GM12878 (cell line): ENCODE measurements around the gene ARHGEF37. TPM values are rescaled to one million over a fixed set of nuclear protein-coding genes. Genes with fewer than 3 reads are reported as not detected.

Experiments
- ATAC-seq: fragments of 200-7000 bp; cut with Tn5 transposase; 3 replicates; pipeline ENCODE4 v1.9.1; 2020; ENCODE audit warnings: mild to moderate bottlenecking, moderate library complexity
- BruUV-seq: library from RNA; stranded (reverse); fragments of 400-500 nt; replicated peaks from 2 replicates; lab custom pipeline; 2021; lab: Mats Ljungman, UMichigan
- CTCF ChIA-PET: fragments of 300-600 bp; sonication (Branson Sonifier 250); formaldehyde crosslinking; extraction: SDS; loops from one replicate; lab custom pipeline; 2021; ENCODE audit warnings: inconsistent platforms; lab: Yijun Ruan, JAX
- POLR2A ChIA-PET: fragments of 350-600 bp; formaldehyde crosslinking; extraction: SDS; loops from one replicate; lab custom pipeline; 2021; ENCODE audit warnings: inconsistent platforms; lab: Charles Lee
- RAD21 ChIA-PET: fragments of 300-600 bp; sonication (Branson Sonifier 250); formaldehyde crosslinking; loops from one replicate; lab custom pipeline; 2023; ENCODE audit warnings: antibody characterized with exemption; ENCODE audit not compliant: unreplicated experiment; lab: Charles Lee
- SMC1A ChIA-PET: fragments of 300-600 bp; sonication (Branson Sonifier 250); formaldehyde crosslinking; loops from one replicate; lab custom pipeline; 2023; ENCODE audit not compliant: unreplicated experiment, uncharacterized antibody; lab: Charles Lee
- DNase-seq: peaks from one replicate; pipeline ENCODE4 v3.0.0-alpha.2; 2011; ENCODE audit warnings: low read depth, low spot score
- FAIRE-seq: peaks from 3 replicates; lab custom pipeline; 2011; peaks lifted over from hg19 to GRCh38; lab: Jason Lieb, UNC
- H2AFZ ChIP-seq: 2 replicates; pipeline ENCODE4 v1.6.0; 2011; ENCODE audit warnings: low read depth, low read length, control low read depth; ENCODE audit not compliant: control insufficient read depth
- H3K27ac ChIP-seq: 2 replicates; pipeline ENCODE4 v1.5.1; 2011; ENCODE audit warnings: control low read depth; ENCODE audit not compliant: control insufficient read depth, insufficient read depth
- H3K27me3 ChIP-seq, 2 experiments: replicated peaks in 1 of 2; 2 replicates each; pipeline versions ENCODE4 v1.6.0 to v1.6.1; 2011; ENCODE audit warnings: low read length in 1 of 2; ENCODE audit not compliant: control insufficient read depth in 2 of 2, insufficient read depth in 2 of 2
- H3K36me3 ChIP-seq, 2 experiments: 2 replicates each; pipeline ENCODE4 v1.5.1; 2011; ENCODE audit warnings: low read length in 1 of 2; ENCODE audit not compliant: control insufficient read depth in 2 of 2, insufficient read depth in 2 of 2
- H3K4me1 ChIP-seq: 2 replicates; pipeline ENCODE4 v1.6.1; 2011; ENCODE audit warnings: mild to moderate bottlenecking, low read length, moderate library complexity, mixed read lengths; ENCODE audit not compliant: control insufficient read depth, insufficient read depth
- H3K4me2 ChIP-seq: 2 replicates; pipeline ENCODE4 v1.6.0; 2011; ENCODE audit warnings: control low read depth; ENCODE audit not compliant: control insufficient read depth, insufficient read depth
- H3K4me3 ChIP-seq: fragments of 200-600 bp; sonication (generic); 2 replicates; pipeline ENCODE4 v1.5.1; 2016
- H3K79me2 ChIP-seq: 2 replicates; pipeline ENCODE4 v1.6.0; 2011; ENCODE audit warnings: low read length; ENCODE audit not compliant: control insufficient read depth, insufficient read depth
- H3K9ac ChIP-seq: 2 replicates; pipeline ENCODE4 v1.8.0; 2011; ENCODE audit warnings: low read length, control low read depth, mixed read lengths; ENCODE audit not compliant: control insufficient read depth, insufficient read depth
- H3K9me3 ChIP-seq: replicated peaks from 3 replicates; pipeline ENCODE4 v1.5.1; 2011; ENCODE audit warnings: mild to moderate bottlenecking, low read length; ENCODE audit not compliant: control insufficient read depth, insufficient read depth
- H4K20me1 ChIP-seq: 2 replicates; pipeline ENCODE4 v1.6.0; 2011; ENCODE audit not compliant: control insufficient read depth, insufficient read depth
- CEBPZ ChIP-seq: fragments of 150-350 bp; IDR thresholded peaks from 2 replicates; pipeline ENCODE4 v1.6.1; 2016; ENCODE audit warnings: low read depth, low read length
- DPF2 ChIP-seq: fragments of 450-650 bp; IDR thresholded peaks from 2 replicates; pipeline ENCODE4 v1.6.1; 2017; ENCODE audit warnings: mild to moderate bottlenecking
- MLLT1 ChIP-seq: fragments of 450-650 bp; IDR thresholded peaks from 2 replicates; pipeline ENCODE4 v1.6.1; 2016; ENCODE audit warnings: mild to moderate bottlenecking
- MYC ChIP-seq: IDR thresholded peaks from 2 replicates; pipeline ENCODE4 v1.6.1; 2011; ENCODE audit warnings: mild to moderate bottlenecking, low read length, moderate library complexity, inconsistent platforms; ENCODE audit not compliant: insufficient read depth, insufficient replicate concordance, insufficient read length, severe bottlenecking
- NRF1 ChIP-seq: conservative IDR thresholded peaks from 2 replicates; pipeline ENCODE4 v1.6.1; 2011; ENCODE audit warnings: mild to moderate bottlenecking, low read depth, low read length, improper control_type of control experiment
- POLR2A ChIP-seq: IDR thresholded peaks from 2 replicates; pipeline ENCODE4 v1.6.1; 2011; ENCODE audit warnings: low read depth, mild to moderate bottlenecking, low read length
- ZBED1 ChIP-seq: IDR thresholded peaks from 2 replicates; pipeline ENCODE4 v1.6.1; 2016; ENCODE audit warnings: borderline replicate concordance
- ZBTB40 ChIP-seq: fragments of 450-650 bp; IDR thresholded peaks from 2 replicates; pipeline ENCODE4 v1.6.1; 2016; ENCODE audit warnings: mild to moderate bottlenecking, moderate library complexity, borderline replicate concordance
- WGBS: methylation state at CpG from one replicate; pipeline ENCODE4 v1.1.6; 2016; ENCODE audit warnings: low lambda C conversion rate; ENCODE audit not compliant: insufficient replicate concordance, insufficient coverage; ENCODE audit errors: missing lambda C conversion rate; 5-methylcytosine and 5-hydroxymethylcytosine counted together
- in situ Hi-C: fragments of 300-500 bp; cut with MboI; formaldehyde crosslinking; loops from 9 replicates; pipeline ENCODE4 v1.14.3; 2018; ENCODE audit warnings: mixed read lengths
- intact Hi-C: fragments of 100-400 bp; cut with micrococcal nuclease; formaldehyde crosslinking; loops from one replicate; pipeline ENCODE4 v1.14.2; 2022; ENCODE audit not compliant: unreplicated experiment
- polyA plus RNA-seq, 11 experiments: library from polyadenylated mRNA; depleted of rRNA in 4 of 11; unstranded in 6 of 11; stranded (reverse) in 5 of 11; fragments of >200 nt; fragmentation: Nextera tagmentation in 4 of 11; fragmentation: Illumina TruSeq in 1 of 11; extraction: Ambion mirVana in 4 of 11; extraction: Trizol in 1 of 11; gene quantifications; 1 replicate in 1 of 11; 2 replicates in 10 of 11; pipeline versions ENCODE4 v1.2.1 to v1.2.3, GENCODE V29; 2011 to 2016; ENCODE audit warnings: inconsistent platforms in 2 of 11, missing spikeins in 2 of 11, low read depth in 1 of 11
- total RNA-seq, 4 experiments: library from RNA; depleted of rRNA in 3 of 4; stranded (reverse); fragments of >200 nt in 3 of 4; fragmentation: Illumina TruSeq in 1 of 4; extraction: Trizol in 1 of 4; gene quantifications; 2 replicates each; pipeline versions ENCODE4 v1.2.1 to v1.2.3, GENCODE V29; 2013 to 2021

The ARHGEF37 gene
- total and polyA plus RNA-seq, 10 of the 15 experiments (the other 5 are each of a cell fraction or from before 2014, with no cell fraction given) = 0.16 to 1.1 (median 0.63) TPM

- Histone ChIP-seq H3K9me3 (no peaks in the 10 kb centered on the region), H2AFZ (peak within 1 kb of the TSS; percentile 98), H3K4me2 (peak within 1 kb of the TSS; percentile 61), H3K4me3 (peak within 1 kb of the TSS; percentile 82), H3K9ac (peak within 1 kb of the TSS; percentile 100), H3K4me1 (no peaks in the 10 kb centered on the region; the same call in 1 of the 2 replicates), H3K79me2 (peaks cover 56% of the 10 kb centered on the region), H3K27ac (peak within 1 kb of the TSS; percentile 100), H3K27me3 (no peaks in the 10 kb centered on the region), H4K20me1 (no peaks in the 10 kb centered on the region), H3K36me3 (peaks cover 0 to 4% of the 10 kb centered on the region in 2 experiments; a peak in 1 of 4 replicates)
- ChIA-PET POLR2A (interaction anchor here (0.7 to 3.5 kb wide), 10 partner anchors 8 to 206 kb away, joined by 3 to 22 read pairs (median 4); partner anchors contain the start of genes GRPEL2 and PCYOX1L), SMC1A (interaction anchor here (0.7 to 2.2 kb wide), 10 partner anchors 9 to 449 kb away, joined by 3 to 8 read pairs (median 4); partner anchors contain the start of genes HMGXB3 and TIGD6), RAD21 (interaction anchor here (0.8 to 2.1 kb wide), 13 partner anchors 10 to 193 kb away, joined by 3 to 20 read pairs (median 4); partner anchors contain the start of genes IL17B and PCYOX1L), CTCF (interaction anchor here (0.6 to 5.4 kb wide), 14 partner anchors 8 to 205 kb away, joined by 3 to 39 read pairs (median 6); partner anchors contain the start of gene PCYOX1L)
- ATAC-seq (peak; percentile 91), FAIRE-seq (peak; percentile 85), DNase-seq (peak; percentile 98)
- in situ Hi-C loops = loop anchor here (5.0 kb wide), 1 partner anchor 179 kb away; no protein-coding TSS in a partner anchor
- intact Hi-C loops = loop anchor here (1.0 to 2.0 kb wide), 2 partner anchors 67 to 207 kb away; partner anchors contain the start of gene GRPEL2
- TSS peak; percentile 92 for BruUV-seq
- under 1% methylated on average over 63 of the region's 67 CpGs for WGBS
- TF ChIP-seq ZBED1 (peak; percentile 75; the same call in 1 of the 2 replicates), MLLT1 (no peak), NRF1 (peak; percentile 98), MYC (no peak), DPF2 (peak; percentile 56), ZBTB40 (peak; percentile 92), POLR2A (peak; percentile 94), CEBPZ (no peak)
These were observed 29.9 kb upstream of the ARHGEF37 start, which contains the start of gene CSNK1A1 for GRCh38 chr5:149551227-149552037. CSNK1A1 (minus strand) TSS chr5:149551439; CDS start chr5:149550964, 475 bp downstream.
